GM23248 (cell line): ENCODE measurements around the gene CDC42SE2. TPM values are rescaled to one million over a fixed set of nuclear protein-coding genes. Genes with fewer than 3 reads are reported as not detected.
"Not testable (repeated sequence)": the region's sequence is repeated elsewhere in the genome, so short reads cannot be mapped to it uniquely, and the experiment has no call there.

Experiments used
- DNase-seq: peaks from one replicate; pipeline ENCODE4 v3.0.0-alpha.2; 2015
- H2AFZ ChIP-seq: fragments of 200-600 bp; sonication (generic); 2 replicates; pipeline ENCODE4 v1.6.1; 2016; ENCODE audit warnings: antibody characterized with exemption
- H3F3A ChIP-seq: fragments of 200-600 bp; sonication (generic); 2 replicates; pipeline ENCODE4 v1.6.1; 2016; ENCODE audit warnings: mild to moderate bottlenecking, antibody characterized with exemption, mixed run types; ENCODE audit not compliant: insufficient read depth
- H3K27ac ChIP-seq: fragments of 200-600 bp; sonication (generic); 2 replicates; pipeline ENCODE4 v1.5.1; 2016; ENCODE audit warnings: mild to moderate bottlenecking
- H3K27me3 ChIP-seq: fragments of 200-600 bp; sonication (generic); replicated peaks from 2 replicates; pipeline ENCODE4 v1.6.1; 2016; ENCODE audit warnings: mild to moderate bottlenecking; ENCODE audit not compliant: insufficient read depth
- H3K36me3 ChIP-seq: fragments of 200-600 bp; sonication (generic); 2 replicates; pipeline ENCODE4 v1.6.1; 2016; ENCODE audit warnings: low read depth, mild to moderate bottlenecking
- H3K4me1 ChIP-seq: fragments of 200-600 bp; sonication (generic); 2 replicates; pipeline ENCODE4 v1.6.1; 2016; ENCODE audit warnings: mild to moderate bottlenecking; ENCODE audit not compliant: insufficient read depth
- H3K4me2 ChIP-seq: fragments of 200-600 bp; sonication (generic); one replicate; pipeline ENCODE4 v1.6.1; 2016; ENCODE audit warnings: mild to moderate bottlenecking; ENCODE audit not compliant: unreplicated experiment
- H3K4me3 ChIP-seq: fragments of 200-600 bp; sonication (generic); 2 replicates; pipeline ENCODE4 v1.5.1; 2016; ENCODE audit warnings: mild to moderate bottlenecking
- H3K79me2 ChIP-seq: fragments of 200-600 bp; sonication (generic); 2 replicates; pipeline ENCODE4 v1.6.1; 2016; ENCODE audit warnings: mild to moderate bottlenecking; ENCODE audit not compliant: insufficient read depth
- H3K9ac ChIP-seq: fragments of 200-600 bp; sonication (generic); 2 replicates; pipeline ENCODE4 v1.6.1; 2016; ENCODE audit warnings: mild to moderate bottlenecking
- H3K9me2 ChIP-seq: fragments of 200-600 bp; sonication (generic); 2 replicates; pipeline ENCODE4 v1.6.1; 2016; ENCODE audit warnings: mixed run types, mild to moderate bottlenecking, moderate library complexity; ENCODE audit not compliant: insufficient read depth
- H3K9me3 ChIP-seq: fragments of 200-600 bp; sonication (generic); one replicate; pipeline ENCODE4 v1.6.1; 2017; ENCODE audit warnings: low read depth
- H4K20me1 ChIP-seq: fragments of 200-600 bp; sonication (generic); 2 replicates; pipeline ENCODE4 v1.6.0; 2016; ENCODE audit not compliant: insufficient read depth
- EZH2 ChIP-seq: fragments of 200-600 bp; sonication (generic); IDR thresholded peaks from 2 replicates; pipeline ENCODE4 v1.6.1; 2018; ENCODE audit warnings: antibody characterized with exemption, mild to moderate bottlenecking; ENCODE audit not compliant: insufficient read depth, poor library complexity, severe bottlenecking
- EZH2phosphoT487 ChIP-seq: fragments of 200-600 bp; sonication (generic); IDR thresholded peaks from 2 replicates; pipeline ENCODE4 v1.6.1; 2018; ENCODE audit warnings: antibody characterized with exemption, moderate library complexity, mild to moderate bottlenecking, low read depth; ENCODE audit not compliant: insufficient read depth
- WGBS, 2 experiments: methylation state at CpG; one replicate each; pipeline ENCODE4 v1.1.6; 2015 to 2017; ENCODE audit warnings: low lambda C conversion rate in 2 of 2, low coverage in 1 of 2; ENCODE audit errors: missing lambda C conversion rate in 2 of 2; 5-methylcytosine and 5-hydroxymethylcytosine counted together
- in situ Hi-C: fragments of 300-500 bp; cut with MboI; formaldehyde crosslinking; loops from 2 replicates; pipeline ENCODE4 v1.15.0; 2020
- polyA plus RNA-seq: library from polyadenylated mRNA; unstranded; fragments of >200 nt; fragmentation: Nextera tagmentation; extraction: Ambion mirVana; gene quantifications from 2 replicates; pipeline ENCODE4 v1.2.1, GENCODE V29; 2016
- total RNA-seq: library from RNA; depleted of rRNA; stranded (reverse); fragments of >200 nt; shearing (Covaris generic); gene quantifications from 2 replicates; pipeline ENCODE4 v1.2.3, GENCODE V29; 2014

The CDC42SE2 gene
- total and polyA plus RNA-seq, 2 experiments from 2014 or later, result 13.7 to 17.5 TPM

GRCh38 chr5:131377346-131377745 is 113.5 kb downstream of the CDC42SE2 start:
- 0 out of 2 replicates have a peak, but pooled peaks cover 7% of the 10 kb centered on the region for H3F3A ChIP-seq
- no peak overlapping the region for H3K4me2 ChIP-seq
- H3K9ac ChIP-seq, result no peak overlapping the region
- in situ Hi-C loops, result no loop called here
- no peaks in the 10 kb centered on the region for H3K9me2 ChIP-seq
- no peak for TF ChIP-seq EZH2
- TF ChIP-seq EZH2phosphoT487, result no peak
- H3K9me3 ChIP-seq, result no peaks in the 10 kb centered on the region
- H3K36me3 ChIP-seq, result no peaks in the 10 kb centered on the region
- H2AFZ ChIP-seq, result no peak overlapping the region
- 0 out of 2 replicates have a peak, but pooled peaks cover 8% of the 10 kb centered on the region for H3K4me1 ChIP-seq
- H3K27ac ChIP-seq, result no peak overlapping the region
- no peak for DNase-seq
- H3K79me2 ChIP-seq, result peaks cover 24% of the 10 kb centered on the region; the same call in 1 of the 2 replicates
- H3K27me3 ChIP-seq, result no peaks in the 10 kb centered on the region
- no peak overlapping the region for H3K4me3 ChIP-seq
- 91 to 96% methylated on average over 6 of the region's 6 CpGs for WGBS, 2 experiments
- 0 out of 2 replicates have a peak, but pooled peaks cover 4% of the 10 kb centered on the region for H4K20me1 ChIP-seq

GRCh38 chr5:131377785-131378325 is 114.0 kb downstream of the CDC42SE2 start:
- Histone ChIP-seq H3K4me2 (no peak overlapping the region), H3K4me3 (no peak overlapping the region), H3K79me2 (peaks cover 28% of the 10 kb centered on the region; the same call in 1 of the 2 replicates), H3K27me3 (no peaks in the 10 kb centered on the region), H3K9me2 (no peaks in the 10 kb centered on the region), H3K36me3 (no peaks in the 10 kb centered on the region), H3K9me3 (no peaks in the 10 kb centered on the region), H3K9ac (no peak overlapping the region), H4K20me1 (0 out of 2 replicates have a peak, but pooled peaks cover 4% of the 10 kb centered on the region), H3F3A (0 out of 2 replicates have a peak, but pooled peaks cover 7% of the 10 kb centered on the region), H3K27ac (no peak overlapping the region), H3K4me1 (0 out of 2 replicates have a peak, but pooled peaks cover 8% of the 10 kb centered on the region), H2AFZ (no peak overlapping the region)
- 75% methylated on average over 2 of the region's 2 CpGs for WGBS, 2 experiments
- in situ Hi-C loops, result no loop called here
- no peak for DNase-seq
- TF ChIP-seq EZH2phosphoT487 (no peak), EZH2 (no peak)

GRCh38 chr5:131378721-131379541 is 115.1 kb downstream of the CDC42SE2 start:
- H3K9me3 ChIP-seq, result no peaks in the 10 kb centered on the region
- H3K36me3 ChIP-seq, result no peaks in the 10 kb centered on the region
- 0 out of 2 replicates have a peak, but pooled peaks cover 8% of the 10 kb centered on the region for H3K4me1 ChIP-seq
- TF ChIP-seq EZH2phosphoT487, result no peak
- TF ChIP-seq EZH2, result no peak
- H3K27me3 ChIP-seq, result no peaks in the 10 kb centered on the region
- H3K4me3 ChIP-seq, result no peak overlapping the region
- no peak overlapping the region for H3K9ac ChIP-seq
- no peak overlapping the region for H3K27ac ChIP-seq
- in situ Hi-C loops, result no loop called here
- H3K4me2 ChIP-seq, result no peak overlapping the region
- DNase-seq, result no peak
- H3K9me2 ChIP-seq, result no peaks in the 10 kb centered on the region
- no peak overlapping the region for H2AFZ ChIP-seq
- 0 out of 2 replicates have a peak, but pooled peaks cover 7% of the 10 kb centered on the region for H3F3A ChIP-seq
- H3K79me2 ChIP-seq, result peaks cover 33% of the 10 kb centered on the region; the same call in 1 of the 2 replicates
- 0 out of 2 replicates have a peak, but pooled peaks cover 4% of the 10 kb centered on the region for H4K20me1 ChIP-seq

- Histone ChIP-seq H3F3A (0 out of 2 replicates have a peak, but pooled peaks cover 7% of the 10 kb centered on the region), H3K4me3 (no peak overlapping the region), H3K9ac (no peak overlapping the region), H3K27me3 (no peaks in the 10 kb centered on the region), H3K9me3 (no peaks in the 10 kb centered on the region), H4K20me1 (0 out of 2 replicates have a peak, but pooled peaks cover 4% of the 10 kb centered on the region), H3K4me2 (no peak overlapping the region), H3K4me1 (0 out of 2 replicates have a peak, but pooled peaks cover 8% of the 10 kb centered on the region), H3K36me3 (no peaks in the 10 kb centered on the region), H2AFZ (no peak overlapping the region), H3K9me2 (no peaks in the 10 kb centered on the region), H3K27ac (no peak overlapping the region), H3K79me2 (peaks cover 33% of the 10 kb centered on the region; the same call in 1 of the 2 replicates)
- DNase-seq, result no peak
- in situ Hi-C loops, result loop anchor here (10.0 kb wide), 1 partner anchor 215 kb away; the partner anchor contains the start of gene HINT1
- 91 to 95% methylated on average over 7 of the region's 7 CpGs for whole genome bisulfite sequencing, 2 experiments
- TF ChIP-seq EZH2phosphoT487 (no peak), EZH2 (no peak)
Measured at GRCh38 chr5:131379723-131380122, 115.9 kb downstream of the CDC42SE2 start.

GRCh38 chr5:131380238-131380637 is 116.4 kb downstream of the CDC42SE2 start:
- WGBS, 2 experiments, result 92 to 95% methylated on average over 2 of the region's 2 CpGs

More at GRCh38 chr5:131380238-131380637, 116.4 kb downstream of the CDC42SE2 start:
- not testable (repeated sequence) for H3F3A ChIP-seq, H3K4me3 ChIP-seq, DNase-seq, H3K36me3 ChIP-seq, H3K4me2 ChIP-seq, H3K9ac ChIP-seq, H3K27ac ChIP-seq, H3K27me3 ChIP-seq, H4K20me1 ChIP-seq, H3K9me2 ChIP-seq, H2AFZ ChIP-seq, H3K9me3 ChIP-seq, H3K4me1 ChIP-seq
- in situ Hi-C loops, result loop anchor here (10.0 kb wide), 1 partner anchor 215 kb away; the partner anchor contains the start of gene HINT1
- H3K79me2 ChIP-seq, result peaks cover 33% of the 10 kb centered on the region; the same call in 1 of the 2 replicates
